A549 (cell line): ENCODE data around the gene USP22. TPM values are rescaled to one million over a fixed set of nuclear protein-coding genes. Genes with fewer than 3 reads are reported as not detected.

Experiments
- ATAC-seq, 2 experiments: fragments of 200-7000 bp in 1 of 2; fragments of >200 bp in 1 of 2; cut with Nextera tagmentation in 1 of 2; cut with Tn5 transposase in 1 of 2; 3 replicates each; pipeline versions ENCODE4 v1.8.0 to v1.9.1; 2018 to 2020; ENCODE audit warnings: mild to moderate bottlenecking in 1 of 2, moderate library complexity in 1 of 2
- CTCF ChIA-PET: fragments of 300-600 bp; sonication (Branson Sonifier 250); formaldehyde crosslinking; extraction: SDS; loops from one replicate; lab custom pipeline; 2021; ENCODE audit warnings: antibody characterized with exemption, inconsistent platforms; lab: Yijun Ruan, JAX
- POLR2A ChIA-PET: fragments of 350-600 bp; formaldehyde crosslinking; extraction: SDS; loops from one replicate; lab custom pipeline; 2021; ENCODE audit warnings: antibody characterized with exemption, inconsistent platforms; lab: Yijun Ruan, JAX
- DNase-seq, 2 experiments: peaks; one replicate each; pipeline versions ENCODE4 v3.0.0 to v3.0.0-alpha.2; 2011 to 2016; ENCODE audit warnings: low read depth in 1 of 2, low spot score in 1 of 2
- FAIRE-seq: peaks from 2 replicates; lab custom pipeline; 2011; peaks lifted over from hg19 to GRCh38; lab: Jason Lieb, UNC
- H3K27ac ChIP-seq, 2 experiments: fragments of >200 bp; sonication (Bioruptor Twin); formaldehyde crosslinking; 3 replicates each; pipeline ENCODE4 v1.5.1; 2016 to 2017
- H3K4me1 ChIP-seq: fragments of >200 bp; sonication (Bioruptor Twin); formaldehyde crosslinking; 3 replicates; pipeline ENCODE4 v1.6.1; 2016
- H3K4me2 ChIP-seq: fragments of >200 bp; sonication (Bioruptor Twin); formaldehyde crosslinking; 3 replicates; pipeline ENCODE4 v1.6.1; 2016
- H3K4me3 ChIP-seq: fragments of >200 bp; sonication (Bioruptor Twin); formaldehyde crosslinking; 3 replicates; pipeline ENCODE4 v1.5.1; 2016
- H3K9me3 ChIP-seq: fragments of >200 bp; sonication (Bioruptor Twin); formaldehyde crosslinking; 3 replicates; pipeline ENCODE4 v1.6.1; 2016
- CEBPB ChIP-seq, 2 experiments: fragments of >200 bp in 1 of 2; sonication (Bioruptor Twin) in 1 of 2; formaldehyde crosslinking in 1 of 2; IDR thresholded peaks; 2 replicates each; pipeline ENCODE4 v1.6.1; 2012 to 2016
- EHMT2 ChIP-seq: fragments of 200-600 bp; sonication (generic); IDR thresholded peaks from 2 replicates; pipeline ENCODE4 v1.6.1; 2016; ENCODE audit warnings: antibody characterized with exemption, low read depth, mild to moderate bottlenecking, moderate library complexity
- FOSL2 ChIP-seq, 2 experiments: fragments of 450-650 bp in 1 of 2; fragments of >200 bp in 1 of 2; sonication (Bioruptor Twin) in 1 of 2; formaldehyde crosslinking; IDR thresholded peaks; 2 replicates each; pipeline versions ENCODE4 v1.5.0 to v1.6.1; 2016 to 2020; ENCODE audit warnings: mild to moderate bottlenecking in 1 of 2, moderate library complexity in 1 of 2
- FOXS1 ChIP-seq: fragments of 250-450 bp; sonication (Bioruptor Pico); IDR thresholded peaks from 2 replicates; pipeline ENCODE4 v1.5.0; 2020; ENCODE audit warnings: mild to moderate bottlenecking, moderate library complexity
- HOXA7 ChIP-seq: fragments of 250-450 bp; sonication (Bioruptor Pico); IDR thresholded peaks from 2 replicates; pipeline ENCODE4 v1.5.0; 2020; ENCODE audit warnings: mild to moderate bottlenecking, moderate library complexity
- HOXB13 ChIP-seq: fragments of 250-450 bp; sonication (Bioruptor Pico); IDR thresholded peaks from 2 replicates; pipeline ENCODE4 v1.5.0; 2020; ENCODE audit warnings: low read depth, mild to moderate bottlenecking, moderate library complexity
- KDM5A ChIP-seq: fragments of 200-600 bp; sonication (generic); IDR thresholded peaks from 2 replicates; pipeline ENCODE4 v1.6.1; 2016; ENCODE audit warnings: antibody characterized with exemption, mild to moderate bottlenecking
- MAFK ChIP-seq: fragments of 450-650 bp; IDR thresholded peaks from 2 replicates; pipeline ENCODE4 v1.6.1; 2014; ENCODE audit not compliant: partially characterized antibody
- MYC ChIP-seq: IDR thresholded peaks from 2 replicates; pipeline ENCODE4 v1.6.1; 2012; ENCODE audit warnings: mild to moderate bottlenecking, inconsistent platforms, low read length, improper control_type of control experiment, borderline replicate concordance
- PHF8 ChIP-seq: fragments of 200-600 bp; sonication (generic); IDR thresholded peaks from 2 replicates; pipeline ENCODE4 v1.6.1; 2016; ENCODE audit warnings: low read depth, mild to moderate bottlenecking, antibody characterized with exemption, moderate library complexity, borderline replicate concordance
- POLR2AphosphoS2 ChIP-seq: conservative IDR thresholded peaks from 2 replicates; pipeline ENCODE4 v1.6.1; 2012; ENCODE audit warnings: low read length, improper control_type of control experiment, inconsistent platforms
- RARB ChIP-seq: fragments of 250-450 bp; sonication (Bioruptor Pico); IDR thresholded peaks from 2 replicates; pipeline ENCODE4 v1.8.0; 2021; ENCODE audit warnings: mild to moderate bottlenecking, moderate library complexity
- RFX5 ChIP-seq: fragments of 450-650 bp; IDR thresholded peaks from 2 replicates; pipeline ENCODE4 v1.7.1; 2014; ENCODE audit warnings: antibody characterized with exemption, mild to moderate bottlenecking, moderate library complexity
- RNF2 ChIP-seq: fragments of 200-600 bp; sonication (generic); IDR thresholded peaks from 2 replicates; pipeline ENCODE4 v1.6.1; 2016; ENCODE audit warnings: low read depth, mild to moderate bottlenecking, antibody characterized with exemption, moderate library complexity, borderline replicate concordance
- SMC3 ChIP-seq: fragments of >200 bp; sonication (Bioruptor Twin); formaldehyde crosslinking; IDR thresholded peaks from 3 replicates; pipeline ENCODE4 v1.6.1; 2018; ENCODE audit warnings: inconsistent platforms
- SREBF2 ChIP-seq: fragments of 450-650 bp; IDR thresholded peaks from 2 replicates; pipeline ENCODE4 v1.6.1; 2014; ENCODE audit warnings: mild to moderate bottlenecking, moderate library complexity
- TFCP2L1 ChIP-seq: fragments of 250-450 bp; sonication (Bioruptor Pico); IDR thresholded peaks from 2 replicates; pipeline ENCODE4 v1.5.0; 2021; ENCODE audit warnings: mild to moderate bottlenecking
- ZFP36 ChIP-seq: fragments of 450-650 bp; IDR thresholded peaks from 2 replicates; pipeline ENCODE4 v1.6.1; 2014; ENCODE audit warnings: borderline replicate concordance; ENCODE audit not compliant: partially characterized antibody
- ZSCAN20 ChIP-seq: fragments of 250-450 bp; sonication (Bioruptor Pico); IDR thresholded peaks from 2 replicates; pipeline ENCODE4 v1.8.0; 2022; ENCODE audit warnings: mild to moderate bottlenecking, moderate library complexity
- WGBS: methylation state at CpG from one replicate; pipeline ENCODE4 v1.1.6; 2017; ENCODE audit errors: missing lambda C conversion rate; 5-methylcytosine and 5-hydroxymethylcytosine counted together
- polyA plus RNA-seq, 4 experiments: library from polyadenylated mRNA; depleted of rRNA in 3 of 4; stranded (reverse); fragments of >200 nt; fragmentation: RNase III in 1 of 4; extraction: RNeasy Plus Mini Kit Qiagen cat#74134 plus additional on column Dnase treatment in 1 of 4; gene quantifications; 2 replicates in 3 of 4; 3 replicates in 1 of 4; pipeline ENCODE4 v1.2.3, GENCODE V29; 2011 to 2017

USP22 gene
- polyA plus RNA-seq, 2 of the 4 experiments (the other 2 are of a cell fraction) = 130 to 293 TPM

- H3K27ac ChIP-seq = no peak overlapping the region
- CTCF ChIA-PET = interaction anchor here (1.0 to 1.1 kb wide), 2 partner anchors 17 to 20 kb away, joined by 3 to 4 read pairs; no protein-coding TSS in a partner anchor
- no peaks in the 10 kb centered on the region for H3K9me3 ChIP-seq
- DNase-seq = no peak
- FAIRE-seq = no peak
- TF ChIP-seq RFX5 (no peak), MYC (no peak), KDM5A (no peak), MAFK (no peak), CEBPB (IDR thresholded peaks at IDR 0.05) (no peak), FOSL2 (IDR thresholded peaks at IDR 0.05) (no peak), FOSL2 (CRISPR knock-in tag; IDR thresholded peaks at IDR 0.05) (0 out of 2 replicates have a peak, but pooled peaks have one; percentile 15), SREBF2 (no peak)
- TF ChIP-seq, all 56 proteins: peak for 1
- H3K4me2 ChIP-seq = no peak overlapping the region
- no peak for ATAC-seq
- POLR2A ChIA-PET = no interaction called here
- no peak overlapping the region for H3K4me3 ChIP-seq
- 10% methylated on average over 1 of the region's 1 CpG for WGBS
- no peaks in the 10 kb centered on the region for H3K4me1 ChIP-seq
Measured at GRCh38 chr17:20975566-20975965, 67.2 kb downstream of the USP22 start.

- Histone ChIP-seq H3K27ac (no peak overlapping the region), H3K4me2 (no peak overlapping the region), H3K9me3 (no peaks in the 10 kb centered on the region), H3K4me1 (no peaks in the 10 kb centered on the region), H3K4me3 (no peak overlapping the region)
- 24% methylated on average over 4 of the region's 4 CpGs for WGBS
- peak in 1 of 2 experiments; percentile 45; a peak in 2 of 6 replicates for ATAC-seq
- DNase-seq = no peak
- FAIRE-seq = no peak
- ChIA-PET POLR2A (no interaction called here), CTCF (interaction anchor here (2.2 kb wide), 1 partner anchor 23 kb away, joined by 8 read pairs; no protein-coding TSS in a partner anchor)
- TF ChIP-seq TFCP2L1 (CRISPR knock-in tag) (no peak), CEBPB (IDR thresholded peaks at IDR 0.05) (no peak), SMC3 (no peak), FOSL2 (IDR thresholded peaks at IDR 0.05) (no peak), FOSL2 (CRISPR knock-in tag; IDR thresholded peaks at IDR 0.05) (no peak), POLR2AphosphoS2 (no peak), PHF8 (no peak), HOXA7 (CRISPR knock-in tag) (no peak)
Measured at GRCh38 chr17:20970329-20970728, 72.5 kb downstream of the USP22 start.

- ATAC-seq (no peak), DNase-seq (no peak), FAIRE-seq (no peak)
- Histone ChIP-seq H3K4me2 (no peak overlapping the region), H3K9me3 (no peaks in the 10 kb centered on the region), H3K4me3 (no peak overlapping the region), H3K27ac (no peak overlapping the region), H3K4me1 (no peaks in the 10 kb centered on the region)
- ChIA-PET CTCF (interaction anchor here (2.4 kb wide), 1 partner anchor 24 kb away, joined by 10 read pairs; no protein-coding TSS in a partner anchor), POLR2A (no interaction called here)
- TF ChIP-seq FOXS1 (CRISPR knock-in tag) (no peak), ZFP36 (peak; percentile 58)
- WGBS = 82% methylated on average over 8 of the region's 8 CpGs
Measured at GRCh38 chr17:20968913-20969616, 73.7 kb downstream of the USP22 start.

- ChIA-PET CTCF (interaction anchor here (0.5 to 2.4 kb wide), 3 partner anchors 23 to 546 kb away, joined by 3 to 10 read pairs (median 3); no protein-coding TSS in a partner anchor), POLR2A (no interaction called here)
- no peaks in the 10 kb centered on the region for H3K4me1 ChIP-seq
- 65% methylated on average over 3 of the region's 3 CpGs for WGBS
- DNase-seq (no peak), ATAC-seq (peak in 1 of 2 experiments; percentile 24; a peak in 1 of 6 replicates), FAIRE-seq (no peak)
- no peak overlapping the region for H3K27ac ChIP-seq
- no peak overlapping the region for H3K4me3 ChIP-seq
- no peak for TF ChIP-seq HOXA7 (CRISPR knock-in tag)
- no peak for TF ChIP-seq RNF2
- TF ChIP-seq ZSCAN20 = no peak
- no peak for TF ChIP-seq EHMT2
- no peak for TF ChIP-seq HOXB13 (CRISPR knock-in tag)
- no peak for TF ChIP-seq RARB (CRISPR knock-in tag)
- TF ChIP-seq FOXS1 (CRISPR knock-in tag) = no peak
- H3K4me2 ChIP-seq = no peak overlapping the region
- no peaks in the 10 kb centered on the region for H3K9me3 ChIP-seq
Measured at GRCh38 chr17:20967776-20968175, 75.0 kb downstream of the USP22 start.
